ENCODE measurements around the gene GPR65.

DNA sequence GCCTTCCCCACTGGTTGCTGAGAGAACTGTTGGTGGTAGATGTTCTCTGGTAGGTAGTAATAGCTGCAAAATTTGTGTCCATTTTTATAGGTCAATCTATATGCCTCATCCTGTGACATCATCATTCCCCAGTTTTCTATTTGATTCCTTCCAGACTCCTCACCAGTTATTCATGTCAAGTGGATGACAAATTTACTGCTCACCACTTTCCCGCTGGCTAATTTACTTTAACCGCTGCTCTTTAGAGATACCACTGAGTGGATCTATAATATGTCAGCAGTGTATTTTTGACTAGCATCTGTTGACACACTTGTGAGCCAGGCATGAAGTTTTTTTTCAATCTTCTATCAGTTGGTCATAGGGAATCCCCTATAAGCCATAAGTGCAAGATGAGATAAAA lies 24.6 kb downstream of the GPR65 start:
- TF ChIP-seq, protein P1, sequence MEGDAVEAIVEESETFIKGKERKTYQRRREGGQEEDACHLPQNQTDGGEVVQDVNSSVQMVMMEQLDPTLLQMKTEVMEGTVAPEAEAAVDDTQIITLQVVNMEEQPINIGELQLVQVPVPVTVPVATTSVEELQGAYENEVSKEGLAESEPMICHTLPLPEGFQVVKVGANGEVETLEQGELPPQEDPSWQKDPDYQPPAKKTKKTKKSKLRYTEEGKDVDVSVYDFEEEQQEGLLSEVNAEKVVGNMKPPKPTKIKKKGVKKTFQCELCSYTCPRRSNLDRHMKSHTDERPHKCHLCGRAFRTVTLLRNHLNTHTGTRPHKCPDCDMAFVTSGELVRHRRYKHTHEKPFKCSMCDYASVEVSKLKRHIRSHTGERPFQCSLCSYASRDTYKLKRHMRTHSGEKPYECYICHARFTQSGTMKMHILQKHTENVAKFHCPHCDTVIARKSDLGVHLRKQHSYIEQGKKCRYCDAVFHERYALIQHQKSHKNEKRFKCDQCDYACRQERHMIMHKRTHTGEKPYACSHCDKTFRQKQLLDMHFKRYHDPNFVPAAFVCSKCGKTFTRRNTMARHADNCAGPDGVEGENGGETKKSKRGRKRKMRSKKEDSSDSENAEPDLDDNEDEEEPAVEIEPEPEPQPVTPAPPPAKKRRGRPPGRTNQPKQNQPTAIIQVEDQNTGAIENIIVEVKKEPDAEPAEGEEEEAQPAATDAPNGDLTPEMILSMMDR (IDR thresholded peaks at IDR 0.05 in 2 of 3, conservative IDR thresholded peaks at IDR 0.05 in 1 of 3; ENCODE audit: control insufficient read depth in 2 of 3, extremely low read depth in 1 of 3, insufficient read depth in 1 of 3, low read depth in 3 of 3, low read length in 3 of 3), result no peak
- TF ChIP-seq EGR1 (IDR thresholded peaks at IDR 0.05; ENCODE audit: borderline replicate concordance in 1 of 2, low read depth in 2 of 2, low read length in 2 of 2) (no peak), NRF1 (conservative IDR thresholded peaks at IDR 0.05; ENCODE audit: low read depth, low read length) (no peak), SMAD1 (IDR thresholded peaks at IDR 0.05; ENCODE audit: low read depth, partially characterized antibody) (no peak), EED (IDR thresholded peaks at IDR 0.05; ENCODE audit: low read depth) (no peak), CBFB (IDR thresholded peaks at IDR 0.05; ENCODE audit: low read depth) (no peak)
- TF ChIP-seq, protein P2, sequence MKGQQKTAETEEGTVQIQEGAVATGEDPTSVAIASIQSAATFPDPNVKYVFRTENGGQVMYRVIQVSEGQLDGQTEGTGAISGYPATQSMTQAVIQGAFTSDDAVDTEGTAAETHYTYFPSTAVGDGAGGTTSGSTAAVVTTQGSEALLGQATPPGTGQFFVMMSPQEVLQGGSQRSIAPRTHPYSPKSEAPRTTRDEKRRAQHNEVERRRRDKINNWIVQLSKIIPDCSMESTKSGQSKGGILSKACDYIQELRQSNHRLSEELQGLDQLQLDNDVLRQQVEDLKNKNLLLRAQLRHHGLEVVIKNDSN (IDR thresholded peaks at IDR 0.05; ENCODE audit: borderline replicate concordance, extremely low read length, insufficient read depth, low read depth, low read length), result no peak

Data from GM12878 (cell line).